HS-5 (cell line): ENCODE data around the gene SRGAP2C.
"Not testable (repeated sequence)": the region's sequence is repeated elsewhere in the genome, so short reads cannot be mapped to it uniquely, and the experiment has no call there.

Experiments used
- DNase-seq: peaks from one replicate; pipeline ENCODE4 v3.0.0-alpha.2; 2012; ENCODE audit warnings: low read depth

The SRGAP2C gene

GRCh38 chr1:121423956-121424355 is 239.2 kb downstream of the SRGAP2C start:
- not testable (repeated sequence) for DNase-seq

GRCh38 chr1:121433517-121433916 is 248.7 kb downstream of the SRGAP2C start:
- not testable (repeated sequence) for DNase-seq

- not testable (repeated sequence) for DNase-seq
Observed at GRCh38 chr1:121438862-121439261, 254.1 kb downstream of the SRGAP2C start.

- DNase-seq = no peak
Observed at GRCh38 chr1:121440993-121441392, 256.2 kb downstream of the SRGAP2C start.
